MM.1S (cell line): Measurements from ENCODE around the gene EML3.
A peak's percentile ranks its signal among the peaks of the same experiment; 100 is the strongest.

ENCODE experiments used
- DNase-seq: peaks from one replicate; pipeline ENCODE4 v3.0.0-alpha.2; 2015
- H2AFZ ChIP-seq: fragments of 300-600 bp; sonication (generic); 2 replicates; pipeline ENCODE4 v1.6.0; 2016; ENCODE audit warnings: antibody characterized with exemption, low read length
- H3F3A ChIP-seq: fragments of 300-600 bp; sonication (generic); 2 replicates; pipeline ENCODE4 v1.6.1; 2016; ENCODE audit warnings: mild to moderate bottlenecking, antibody characterized with exemption, low read length, moderate library complexity, mixed read lengths; ENCODE audit not compliant: insufficient read depth
- H3K27ac ChIP-seq: fragments of 300-600 bp; sonication (generic); 2 replicates; pipeline ENCODE4 v1.5.1; 2016; ENCODE audit warnings: mild to moderate bottlenecking, low read length
- H3K27me3 ChIP-seq: fragments of 300-600 bp; sonication (generic); replicated peaks from 2 replicates; pipeline ENCODE4 v1.6.0; 2016; ENCODE audit warnings: low read length; ENCODE audit not compliant: insufficient read depth
- H3K36me3 ChIP-seq: fragments of 300-600 bp; sonication (generic); replicated peaks from 2 replicates; pipeline ENCODE4 v1.6.1; 2016; ENCODE audit warnings: mild to moderate bottlenecking, low read length, mixed read lengths; ENCODE audit not compliant: insufficient read depth
- H3K4me1 ChIP-seq: fragments of 300-600 bp; sonication (generic); 2 replicates; pipeline ENCODE4 v1.6.1; 2016; ENCODE audit warnings: low read length, mixed read lengths
- H3K4me2 ChIP-seq: fragments of 300-600 bp; sonication (generic); 2 replicates; pipeline ENCODE4 v1.6.0; 2016; ENCODE audit warnings: low read depth, low read length
- H3K4me3 ChIP-seq: fragments of 300-600 bp; sonication (generic); 2 replicates; pipeline ENCODE4 v1.5.1; 2016; ENCODE audit warnings: low read length, mixed read lengths
- H3K79me2 ChIP-seq: fragments of 300-600 bp; sonication (generic); 2 replicates; pipeline ENCODE4 v1.6.1; 2016; ENCODE audit warnings: mixed run types, low read length, mixed read lengths
- H3K9ac ChIP-seq: fragments of 300-600 bp; sonication (generic); 2 replicates; pipeline ENCODE4 v1.6.1; 2016; ENCODE audit warnings: low read length, mixed read lengths
- H3K9me2 ChIP-seq: fragments of 300-600 bp; sonication (generic); replicated peaks from 2 replicates; pipeline ENCODE4 v1.6.1; 2016; ENCODE audit warnings: mild to moderate bottlenecking, low read length, mixed read lengths; ENCODE audit not compliant: insufficient read depth
- H3K9me3 ChIP-seq: fragments of 300-600 bp; sonication (generic); replicated peaks from 2 replicates; pipeline ENCODE4 v1.6.1; 2016; ENCODE audit warnings: mild to moderate bottlenecking, low read length, mixed read lengths; ENCODE audit not compliant: insufficient read depth
- H4K20me1 ChIP-seq: fragments of 300-600 bp; sonication (generic); 2 replicates; pipeline ENCODE4 v1.6.1; 2016; ENCODE audit warnings: mild to moderate bottlenecking, low read length, moderate library complexity, mixed read lengths; ENCODE audit not compliant: insufficient read depth
- EZH2 ChIP-seq: fragments of 300-600 bp; sonication (generic); optimal IDR thresholded peaks from 2 replicates; pipeline ENCODE3; 2017; ENCODE audit warnings: low read depth, mild to moderate bottlenecking, antibody characterized with exemption, low read length, mixed read lengths
- EZH2phosphoT487 ChIP-seq: fragments of 300-600 bp; sonication (generic); IDR thresholded peaks from 2 replicates; pipeline ENCODE4 v1.6.1; 2018; ENCODE audit warnings: antibody characterized with exemption, low read length
- TF ChIP-seq, protein P1 (sequence below): fragments of 300-600 bp; sonication (generic); IDR thresholded peaks from 2 replicates; pipeline ENCODE4 v1.5.1; 2016; ENCODE audit warnings: antibody characterized with exemption, low read length, mixed read lengths

The EML3 gene

DNA sequence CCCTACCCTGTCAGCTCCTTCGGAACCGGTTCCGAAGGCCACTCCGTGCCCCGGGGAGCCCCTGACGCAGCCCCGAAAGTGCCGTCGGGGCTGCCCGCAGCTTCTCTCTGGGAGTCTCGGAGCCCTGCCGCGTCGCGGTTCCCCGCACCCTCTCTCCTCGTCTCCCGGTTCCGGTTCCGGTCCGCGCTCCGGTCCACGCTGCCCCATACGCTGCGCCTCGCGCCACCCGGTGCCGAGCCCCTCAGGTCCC is 11.5 kb downstream of the EML3 start:
- Histone ChIP-seq H3K79me2 (peaks cover 49% of the 10 kb centered on the region), H3K9me2 (no peaks in the 10 kb centered on the region), H4K20me1 (no peaks in the 10 kb centered on the region), H3K9me3 (no peaks in the 10 kb centered on the region), H3K9ac (peak overlapping the region; percentile 97), H3K27ac (peak overlapping the region; percentile 86), H3F3A (peaks cover 21% of the 10 kb centered on the region), H3K27me3 (no peaks in the 10 kb centered on the region), H3K4me1 (peaks cover 10% of the 10 kb centered on the region), H3K4me3 (peak overlapping the region; percentile 92), H3K36me3 (peaks cover 17% of the 10 kb centered on the region), H2AFZ (peak overlapping the region; percentile 67), H3K4me2 (peak overlapping the region; percentile 97)
- TF ChIP-seq, protein P1, sequence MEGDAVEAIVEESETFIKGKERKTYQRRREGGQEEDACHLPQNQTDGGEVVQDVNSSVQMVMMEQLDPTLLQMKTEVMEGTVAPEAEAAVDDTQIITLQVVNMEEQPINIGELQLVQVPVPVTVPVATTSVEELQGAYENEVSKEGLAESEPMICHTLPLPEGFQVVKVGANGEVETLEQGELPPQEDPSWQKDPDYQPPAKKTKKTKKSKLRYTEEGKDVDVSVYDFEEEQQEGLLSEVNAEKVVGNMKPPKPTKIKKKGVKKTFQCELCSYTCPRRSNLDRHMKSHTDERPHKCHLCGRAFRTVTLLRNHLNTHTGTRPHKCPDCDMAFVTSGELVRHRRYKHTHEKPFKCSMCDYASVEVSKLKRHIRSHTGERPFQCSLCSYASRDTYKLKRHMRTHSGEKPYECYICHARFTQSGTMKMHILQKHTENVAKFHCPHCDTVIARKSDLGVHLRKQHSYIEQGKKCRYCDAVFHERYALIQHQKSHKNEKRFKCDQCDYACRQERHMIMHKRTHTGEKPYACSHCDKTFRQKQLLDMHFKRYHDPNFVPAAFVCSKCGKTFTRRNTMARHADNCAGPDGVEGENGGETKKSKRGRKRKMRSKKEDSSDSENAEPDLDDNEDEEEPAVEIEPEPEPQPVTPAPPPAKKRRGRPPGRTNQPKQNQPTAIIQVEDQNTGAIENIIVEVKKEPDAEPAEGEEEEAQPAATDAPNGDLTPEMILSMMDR: no peak
- TF ChIP-seq EZH2: no peak
- TF ChIP-seq EZH2phosphoT487: no peak
- DNase-seq: peak; percentile 31

DNA sequence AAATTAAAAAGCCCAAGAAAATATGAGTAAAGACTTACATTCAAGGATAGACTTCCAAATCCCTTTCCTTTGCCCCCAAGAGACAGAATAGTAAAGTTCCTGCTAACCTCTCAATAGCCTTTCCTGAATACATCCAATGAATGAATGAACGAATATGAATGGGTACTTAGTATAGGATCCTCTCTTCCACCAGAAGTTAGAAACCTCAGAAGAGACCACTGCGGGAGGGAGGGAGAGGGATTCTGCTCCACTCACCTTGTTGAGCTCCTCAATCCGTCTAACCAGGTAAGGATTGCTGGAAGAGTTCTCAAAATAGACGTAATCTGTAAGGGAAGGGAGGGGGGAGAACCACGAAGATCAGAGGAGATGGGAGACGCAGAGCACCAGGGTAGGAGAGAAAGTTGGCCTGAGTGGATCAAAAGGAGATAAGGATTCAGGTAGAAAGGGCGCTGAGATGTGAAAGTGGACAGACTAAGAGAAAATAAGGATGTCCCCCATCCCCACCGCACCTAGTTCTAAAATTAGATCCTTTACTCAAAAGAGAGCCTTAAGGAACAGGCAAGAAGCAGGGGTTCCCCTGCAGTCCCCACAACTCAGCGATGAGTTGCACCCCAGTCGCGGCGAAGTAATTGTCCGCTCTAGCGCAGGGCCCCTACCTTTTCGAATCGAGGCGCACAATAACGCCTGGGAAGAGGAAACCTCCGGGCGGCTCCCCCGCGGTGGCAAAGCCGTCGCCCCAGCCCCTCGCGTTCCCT is 12.0 kb downstream of the EML3 start:
- Histone ChIP-seq H3K36me3 (peaks cover 22% of the 10 kb centered on the region), H3K27me3 (no peaks in the 10 kb centered on the region), H2AFZ (peak overlapping the region; percentile 67), H3K9ac (peak overlapping the region; percentile 97), H3K27ac (peak overlapping the region; percentile 86), H3K9me2 (no peaks in the 10 kb centered on the region), H3K4me1 (peaks cover 10% of the 10 kb centered on the region), H3K4me2 (peak overlapping the region; percentile 97), H3K4me3 (peak overlapping the region; percentile 92), H3K79me2 (peaks cover 52% of the 10 kb centered on the region), H3F3A (peaks cover 21% of the 10 kb centered on the region), H4K20me1 (no peaks in the 10 kb centered on the region), H3K9me3 (no peaks in the 10 kb centered on the region)
- TF ChIP-seq, protein P1: no peak
- no peak for TF ChIP-seq EZH2
- no peak for TF ChIP-seq EZH2phosphoT487
- peak; percentile 44 for DNase-seq

DNA sequence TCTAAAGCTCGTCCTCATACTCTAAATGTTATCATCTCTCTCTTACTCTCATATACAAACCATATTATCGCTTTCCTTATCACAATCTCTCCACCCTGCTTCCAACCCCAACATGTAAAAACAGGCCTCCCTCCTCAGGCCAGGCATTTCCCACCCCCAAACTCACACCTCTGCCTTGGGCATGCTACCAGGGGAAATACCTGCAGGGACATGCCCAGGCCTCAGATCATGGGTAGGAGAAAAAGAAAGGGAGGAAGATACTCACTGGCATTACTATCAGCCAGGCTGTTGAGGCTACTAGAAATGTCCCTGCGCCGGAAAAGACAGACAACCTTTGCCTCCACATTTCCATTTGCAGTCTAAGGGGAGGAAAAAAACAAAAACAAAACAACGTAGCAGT is 12.7 kb downstream of the EML3 start:
- Histone ChIP-seq H4K20me1 (no peaks in the 10 kb centered on the region), H3F3A (peaks cover 21% of the 10 kb centered on the region), H3K27me3 (no peaks in the 10 kb centered on the region), H2AFZ (no peak overlapping the region), H3K4me3 (peak overlapping the region; percentile 92), H3K27ac (peak overlapping the region; percentile 86; the same call in 1 of the 2 replicates), H3K79me2 (peaks cover 54% of the 10 kb centered on the region), H3K4me2 (peak overlapping the region; percentile 97), H3K36me3 (peaks cover 22% of the 10 kb centered on the region), H3K9me3 (no peaks in the 10 kb centered on the region), H3K4me1 (peaks cover 10% of the 10 kb centered on the region), H3K9me2 (no peaks in the 10 kb centered on the region), H3K9ac (peak overlapping the region; percentile 97; the same call in 1 of the 2 replicates)
- TF ChIP-seq EZH2phosphoT487 (no peak), EZH2 (no peak)
- TF ChIP-seq, protein P1: no peak
- no peak for DNase-seq
